T-helper 1 cell treated with Interleukin-12 subunit alpha and Interleukin-12 subunit beta and Interleukin-4 antibody, amounts not matched to agents 30 ng/mL and 1 ng/mL, for 36 hours (primary cell): ENCODE measurements around the gene OR6M1. TPM values are rescaled to one million over a fixed set of nuclear protein-coding genes. Genes with fewer than 3 reads are reported as not detected.

ENCODE experiments used
- intact Hi-C: fragments of 100-400 bp; cut with micrococcal nuclease; formaldehyde crosslinking; loops from one replicate; pipeline ENCODE4 v1.15.1; 2024
- total RNA-seq: library from RNA; stranded (reverse); gene quantifications from 2 replicates; pipeline ENCODE4 v1.2.3, GENCODE V29; 2022

OR6M1 gene
- total RNA-seq, 1 donor from 2014 or later = not detected

DNA sequence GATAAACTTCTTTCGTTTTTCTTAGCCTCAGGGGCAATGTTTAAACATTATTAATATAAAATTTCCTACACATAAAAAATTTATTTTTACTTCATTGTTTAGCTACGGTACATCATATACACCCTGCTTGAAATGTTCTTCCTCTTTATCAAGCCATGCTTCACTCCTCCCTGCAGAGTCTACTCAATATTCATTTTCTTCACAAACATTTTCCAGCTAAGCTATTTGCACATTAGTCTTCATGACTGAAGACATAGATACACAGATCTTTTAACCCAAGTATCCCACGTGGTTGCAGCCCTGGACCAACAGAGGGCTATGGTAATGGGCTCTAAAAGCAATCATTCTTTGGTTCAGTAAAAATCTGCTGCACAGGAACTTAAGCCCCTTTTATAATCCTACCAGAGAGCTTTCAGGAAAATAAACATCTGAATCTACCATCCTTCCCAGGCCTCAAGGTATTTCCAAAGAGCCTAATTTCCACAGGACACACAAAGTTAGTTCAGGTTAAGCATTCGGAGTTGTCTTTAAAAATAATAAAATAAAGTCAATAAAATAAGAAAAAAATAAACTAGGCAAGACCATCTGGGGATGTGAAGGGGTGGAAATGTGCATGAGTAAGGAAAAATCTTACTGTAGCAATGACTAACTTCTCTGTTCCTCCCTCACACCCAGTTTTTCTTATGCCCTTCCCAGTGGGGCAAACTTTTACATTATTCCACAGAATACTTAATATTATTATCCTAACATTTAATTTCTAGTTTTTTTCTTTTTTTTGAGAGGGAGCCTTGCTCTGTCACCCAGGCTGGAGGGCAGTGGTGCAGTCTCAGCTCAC lies 30.2 kb downstream of the OR6M1 start:
- intact Hi-C loops = no loop called here

DNA sequence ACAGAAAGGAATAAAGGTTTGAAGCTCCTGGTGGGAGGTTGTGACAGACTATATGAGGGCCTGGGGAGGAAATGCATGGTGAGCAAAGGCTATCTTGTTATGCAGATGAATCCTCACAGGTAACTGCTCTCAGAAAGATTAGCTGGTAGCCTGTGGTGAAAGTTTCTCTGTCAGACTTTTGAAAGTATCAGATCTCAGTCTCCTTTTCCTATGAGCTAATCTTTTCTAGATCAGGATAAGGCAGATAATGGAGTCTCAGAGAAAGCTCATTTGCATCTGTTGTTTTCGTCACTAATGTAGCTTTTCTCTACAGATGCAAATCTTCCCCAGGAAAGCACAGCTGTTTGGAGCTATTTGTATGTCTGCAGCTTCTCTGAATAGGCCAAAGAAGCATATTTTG lies 30.9 kb downstream of the OR6M1 start:
- intact Hi-C loops = no loop called here

DNA sequence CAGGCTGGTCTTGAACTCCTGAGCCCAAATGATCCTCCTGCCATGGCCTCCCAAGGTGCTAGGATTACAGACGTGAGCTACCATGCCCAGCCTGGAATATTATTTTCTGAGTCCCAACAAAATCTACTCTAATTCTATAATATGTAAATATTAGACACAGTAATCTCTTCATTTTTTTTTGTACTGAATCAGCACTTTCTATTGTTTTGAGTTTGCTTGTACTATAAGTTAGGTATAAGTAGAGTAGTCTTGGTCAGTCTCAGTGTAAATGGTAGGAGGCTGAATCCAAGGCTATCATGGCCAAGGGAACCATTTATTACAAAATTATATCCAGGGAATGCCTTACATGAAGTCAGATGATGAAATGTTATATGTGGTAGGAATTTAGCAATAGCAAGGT lies 32.2 kb downstream of the OR6M1 start:
- intact Hi-C loops = no loop called here

DNA sequence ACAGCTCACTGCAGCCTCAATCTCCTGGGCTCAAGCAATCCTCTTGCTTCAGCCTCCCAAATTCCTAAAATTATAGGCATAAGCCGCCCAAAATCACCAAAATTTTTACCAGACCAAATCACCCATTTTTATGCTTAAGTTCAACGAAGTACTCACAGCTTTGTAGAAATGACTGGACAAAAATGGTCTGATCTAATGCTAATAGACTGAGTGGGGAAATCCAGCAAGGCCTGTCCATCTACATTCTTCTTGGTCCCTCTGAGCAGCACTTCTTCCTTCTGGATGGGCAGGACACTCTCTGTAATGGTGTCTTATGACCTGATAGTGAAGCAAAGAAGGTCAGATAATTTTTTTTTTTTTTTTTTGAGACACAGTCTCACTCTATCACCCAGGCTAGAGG lies 33.1 kb downstream of the OR6M1 start:
- intact Hi-C loops = no loop called here

DNA sequence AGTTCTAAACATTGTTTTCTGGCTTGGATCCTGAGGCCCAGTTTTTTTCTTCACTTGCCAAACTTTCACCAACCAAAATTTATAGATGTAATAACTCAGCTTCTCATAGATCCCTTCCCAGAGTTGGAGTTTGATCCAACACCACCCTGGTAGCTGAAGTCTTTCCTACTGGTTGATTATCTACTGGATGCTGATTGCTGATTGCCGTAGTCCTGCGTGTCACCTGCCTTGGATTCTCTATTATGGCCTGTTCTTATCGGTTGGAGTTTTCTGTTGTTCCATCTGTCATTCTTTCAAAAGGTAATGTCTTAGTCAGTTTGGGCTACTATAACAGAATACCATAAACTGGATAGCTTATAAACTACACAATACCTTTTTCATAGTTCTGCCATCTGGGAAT lies 34.5 kb downstream of the OR6M1 start:
- intact Hi-C loops = no loop called here

DNA sequence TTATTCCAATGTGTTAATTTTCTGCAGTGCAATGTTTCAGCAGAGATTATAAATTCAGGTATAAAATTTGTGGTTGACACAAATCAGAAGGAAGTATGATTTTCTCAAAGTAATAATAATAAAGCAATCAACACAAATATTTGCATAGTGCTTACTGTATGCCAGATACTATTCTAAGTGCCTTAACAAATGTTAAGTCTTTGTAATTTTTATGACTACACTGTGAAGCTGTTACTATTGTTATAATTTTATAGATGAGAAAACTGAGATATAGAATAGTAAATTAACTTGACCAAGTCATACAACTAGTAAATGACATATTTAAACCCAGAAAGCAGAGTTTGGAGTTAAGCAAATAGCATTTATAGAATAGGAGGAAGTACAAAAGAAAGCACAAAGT lies 35.4 kb downstream of the OR6M1 start:
- intact Hi-C loops = no loop called here

DNA sequence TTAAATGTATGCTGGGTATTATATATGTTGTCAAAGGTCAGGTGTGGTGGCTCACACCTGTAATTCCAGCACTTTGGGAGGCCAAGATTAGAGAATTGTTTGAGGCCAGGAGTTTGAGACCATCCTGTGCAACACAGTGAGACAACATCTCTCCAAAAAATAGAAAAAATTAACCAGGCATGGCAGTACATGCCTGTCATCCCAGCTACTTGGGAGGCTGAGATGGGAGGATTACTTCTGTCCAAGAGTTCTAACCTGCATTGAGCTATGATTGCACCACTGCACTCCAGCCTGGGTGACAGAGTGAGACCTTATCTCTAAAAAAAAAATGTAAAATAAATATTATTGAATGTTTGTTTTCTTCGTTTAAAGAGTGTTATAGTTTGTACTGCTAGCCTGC lies 40.5 kb downstream of the OR6M1 start:
- intact Hi-C loops = no loop called here

DNA sequence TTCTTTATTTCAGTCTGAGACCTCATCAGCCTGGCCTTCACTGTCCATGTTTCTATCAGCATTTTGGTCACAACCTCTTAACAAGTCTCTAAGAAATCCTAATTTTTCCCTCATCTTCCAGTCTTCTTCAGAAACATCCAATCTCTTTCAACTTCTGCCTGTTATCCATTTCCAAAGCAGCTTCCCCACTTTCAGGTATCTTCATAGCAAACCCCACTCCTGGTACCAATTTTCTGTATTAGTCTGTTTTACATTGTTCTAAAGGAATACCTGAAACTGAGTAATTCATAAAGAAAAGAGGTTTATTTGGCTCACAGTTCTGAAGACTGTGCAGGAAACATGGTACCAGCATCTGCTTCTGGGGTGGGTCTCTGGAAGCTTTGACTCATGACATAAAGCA lies 43.7 kb downstream of the OR6M1 start:
- intact Hi-C loops = no loop called here

DNA sequence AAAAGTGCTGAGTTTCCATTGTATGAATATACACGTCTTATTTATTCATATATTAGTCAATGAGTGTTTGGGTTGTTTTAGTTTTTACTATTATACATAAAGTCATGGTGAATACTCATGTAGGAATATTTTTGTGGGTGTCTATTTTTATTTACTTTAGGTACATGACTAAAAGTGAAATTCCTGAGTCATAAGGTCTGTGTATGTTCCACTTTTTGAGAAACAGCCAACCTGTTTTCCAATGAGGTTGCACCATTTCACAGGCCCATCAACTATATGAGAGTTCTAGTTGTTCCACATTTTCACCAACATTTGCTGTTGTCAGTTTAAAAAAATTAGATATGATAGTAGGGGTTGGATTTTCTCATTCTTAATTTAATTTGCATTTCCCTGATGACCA lies 45.3 kb downstream of the OR6M1 start:
- intact Hi-C loops = no loop called here

DNA sequence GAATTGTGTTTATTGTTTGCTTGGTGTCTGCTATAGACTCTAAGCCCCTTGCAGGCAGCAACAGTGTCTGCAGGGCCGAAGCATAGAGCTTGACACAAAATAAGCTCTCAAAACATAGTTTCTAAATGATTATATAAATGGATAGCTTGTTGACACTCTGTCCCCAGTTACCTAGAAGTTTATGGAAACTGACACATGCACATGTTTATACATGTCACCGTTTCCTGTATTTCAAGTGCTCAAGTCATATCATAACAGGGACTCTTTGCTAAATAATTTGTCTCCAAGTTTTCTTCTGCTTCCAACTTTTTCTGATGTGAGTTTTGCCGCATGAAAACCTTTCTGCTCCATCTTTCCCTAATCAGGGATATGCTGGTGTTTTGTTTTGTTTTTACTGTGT lies 48.2 kb downstream of the OR6M1 start:
- intact Hi-C loops = no loop called here

DNA sequence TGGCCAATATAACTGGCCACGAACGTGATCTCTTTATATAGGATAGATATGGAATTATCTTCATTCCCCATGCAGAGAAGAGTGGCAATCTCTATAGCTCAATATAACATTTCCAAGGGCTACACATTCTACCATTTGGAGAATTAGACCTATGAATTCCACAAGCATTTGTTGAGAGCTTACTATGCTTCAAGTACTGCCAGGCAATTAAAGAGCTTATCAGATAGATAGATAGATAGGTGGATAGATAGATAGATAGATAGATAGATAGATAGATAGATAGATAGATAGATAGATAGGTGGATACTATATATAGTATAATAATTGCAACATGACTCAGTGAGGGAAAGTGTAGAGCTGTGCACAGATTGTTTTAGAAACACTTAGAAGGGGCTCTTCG lies 50.3 kb downstream of the OR6M1 start:
- intact Hi-C loops = loop anchor here (1.0 kb wide), 1 partner anchor 15 kb away; the partner anchor contains the start of gene ZNF202

Other genes with a start within 250 kb of the OR6M1 start
- gene SCN3B, start 151.7 kb downstream of the OR6M1 start, total RNA-seq = not detected in 2 replicates
- gene ZNF202, start 64.7 kb downstream of the OR6M1 start, total RNA-seq = 16.5 and 20.7 TPM in 2 replicates
- gene OR6X1, start 51.8 kb downstream of the OR6M1 start, total RNA-seq = not detected in 2 replicates
- not detected in 2 replicates for gene TMEM225, start 79.3 kb upstream of the OR6M1 start, total RNA-seq
- gene OR8D4, start 95.8 kb upstream of the OR6M1 start, total RNA-seq = not detected in 2 replicates
- not detected in 2 replicates for gene OR4D5, start 133.3 kb upstream of the OR6M1 start, total RNA-seq
- gene OR6T1, start 137.5 kb upstream of the OR6M1 start, total RNA-seq = not detected in 2 replicates
- not detected in 2 replicates for gene OR10S1, start 171.4 kb upstream of the OR6M1 start, total RNA-seq
- gene OR10G6, start 188.8 kb upstream of the OR6M1 start, total RNA-seq = not detected in 2 replicates
- gene OR10G4, start 206.6 kb upstream of the OR6M1 start, total RNA-seq = not detected in 2 replicates
- gene OR10G9, start 216.7 kb upstream of the OR6M1 start, total RNA-seq = not detected in 2 replicates
- gene OR10G8, start 220.4 kb upstream of the OR6M1 start, total RNA-seq = not detected in 2 replicates
- gene OR10G7, start 235.0 kb upstream of the OR6M1 start, total RNA-seq = not detected in 2 replicates